HT1080 (cell line): ENCODE measurements around the gene HK1. TPM values are rescaled to one million over a fixed set of nuclear protein-coding genes. Genes with fewer than 3 reads are reported as not detected.

ENCODE experiments used
- DNase-seq: peaks from one replicate; pipeline ENCODE4 v3.0.0-alpha.2; 2015; ENCODE audit warnings: low read depth
- total RNA-seq: library from RNA; depleted of rRNA; stranded (reverse); fragments of >200 nt; shearing (Covaris generic); gene quantifications from 2 replicates; pipeline ENCODE4 v1.2.3, GENCODE V29; 2014

HK1 gene
- total RNA-seq, 1 experiment from 2014 or later = 150 TPM

DNA sequence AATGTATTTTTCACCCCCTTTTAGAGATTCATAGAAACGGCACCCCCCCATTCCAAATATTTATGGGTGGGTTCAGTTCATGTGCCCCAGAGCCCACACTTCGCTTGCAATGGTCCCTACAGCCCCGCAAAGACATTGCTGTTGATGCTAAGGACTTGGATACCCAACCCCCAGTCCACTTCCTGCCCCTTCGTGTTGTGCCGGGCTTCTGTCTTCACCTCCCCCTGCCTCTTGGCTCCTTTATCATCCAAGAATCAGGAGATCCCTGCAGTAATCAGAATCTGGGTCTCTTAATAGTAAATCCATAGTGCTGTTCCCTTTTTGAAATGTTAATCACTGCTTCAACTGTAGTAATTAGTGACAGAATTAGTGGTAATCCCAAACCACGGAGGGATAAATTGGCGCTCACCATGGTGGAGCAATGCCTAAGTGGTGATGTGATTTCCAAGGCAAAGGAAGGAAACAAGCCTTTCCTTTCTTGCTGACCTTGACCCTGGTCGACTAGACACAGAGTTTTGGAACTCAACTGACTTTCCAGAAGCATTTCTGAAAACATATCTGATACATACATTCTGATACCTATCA, 67.7 kb downstream of the HK1 start:
- DNase-seq = no peak

DNA sequence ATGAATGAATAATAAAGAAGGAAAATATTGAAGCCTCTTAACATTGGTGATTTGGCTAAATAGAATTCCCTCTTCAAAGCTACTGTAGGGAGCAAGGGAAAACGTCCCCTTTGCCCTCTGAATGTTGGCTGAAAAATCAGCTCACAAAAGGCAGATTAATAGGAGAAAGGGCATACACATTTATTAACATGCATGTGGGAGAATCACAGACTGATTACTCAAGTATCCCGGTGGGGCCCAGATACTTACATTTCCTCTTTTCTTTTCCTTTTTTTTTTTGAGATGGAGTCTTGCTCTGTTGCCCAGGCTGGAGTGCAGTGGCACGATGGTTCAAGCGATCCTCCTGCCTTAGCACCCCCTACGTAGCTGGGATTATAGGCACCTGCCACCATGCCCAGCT, 68.5 kb downstream of the HK1 start:
- DNase-seq = no peak

DNA sequence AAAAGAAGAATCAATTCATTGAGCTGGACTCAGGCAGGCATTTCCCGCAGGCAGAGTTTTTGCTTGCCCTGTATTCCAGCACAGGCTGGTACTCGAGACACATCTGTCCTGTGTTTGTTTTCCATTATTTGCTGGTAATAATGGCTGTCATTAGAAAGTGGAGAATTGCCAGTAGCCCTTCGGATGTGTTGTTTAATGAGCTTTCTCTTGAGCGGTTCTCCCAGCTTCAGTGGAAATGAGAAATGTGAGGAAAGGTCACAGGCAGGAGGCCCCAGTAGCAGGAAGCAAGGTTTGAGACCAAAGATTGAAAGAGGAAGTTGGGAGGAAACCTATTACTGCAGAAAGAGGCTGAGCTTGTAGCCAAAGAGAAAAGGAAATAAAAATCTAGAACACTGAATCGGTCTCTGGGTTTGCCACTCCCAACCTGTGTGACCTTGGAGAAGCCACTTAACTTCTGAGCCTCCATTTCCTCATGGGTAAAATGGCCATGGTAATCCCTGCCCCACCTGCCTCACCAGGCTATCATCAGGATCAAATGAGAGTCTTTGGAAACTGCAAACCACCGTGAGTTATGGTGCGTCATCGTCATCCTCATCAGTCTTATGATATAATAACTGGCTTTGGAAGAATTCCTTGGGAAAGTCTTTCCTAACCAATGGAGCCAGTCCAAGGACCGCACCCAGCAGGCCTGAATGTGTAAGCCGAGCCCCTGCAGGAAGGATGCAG, 70.7 kb downstream of the HK1 start:
- peak; percentile 98 for DNase-seq

DNA sequence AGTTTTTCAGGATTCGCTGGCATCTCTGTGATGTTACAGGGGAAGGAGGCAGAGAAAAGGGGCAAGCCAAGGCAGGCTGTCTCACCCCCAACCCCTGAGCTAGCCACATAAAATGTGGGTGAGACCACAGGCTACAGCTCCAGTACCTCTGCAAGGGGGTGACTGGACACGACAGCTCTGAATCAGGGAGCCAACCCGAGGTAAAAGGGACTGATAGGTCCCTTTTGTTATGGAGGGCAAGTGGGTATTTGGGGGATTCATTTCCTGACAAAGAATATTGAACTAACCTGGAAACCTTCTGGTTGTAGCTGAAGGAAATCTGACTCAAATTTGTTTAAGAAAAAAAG, 71.2 kb downstream of the HK1 start:
- no peak for DNase-seq

DNA sequence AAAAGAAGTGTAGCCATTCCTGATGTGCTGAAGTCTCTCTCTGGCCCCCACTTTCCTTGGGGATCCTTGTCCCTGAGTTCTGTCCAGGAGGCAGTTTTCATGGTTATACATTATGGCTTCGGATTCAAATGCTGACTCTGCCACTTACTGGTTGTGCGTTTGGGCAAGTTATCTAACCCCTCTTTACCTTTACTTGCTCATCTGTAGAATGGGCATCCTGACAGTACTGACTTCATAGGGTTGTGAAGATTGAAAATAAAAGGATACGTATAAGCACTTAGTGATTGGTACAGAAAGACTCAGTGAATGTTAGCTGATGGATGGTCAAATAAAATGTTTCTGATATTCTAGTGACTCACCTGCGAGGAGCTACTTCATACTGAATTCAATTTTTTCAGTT, 73.3 kb downstream of the HK1 start:
- no peak for DNase-seq

DNA sequence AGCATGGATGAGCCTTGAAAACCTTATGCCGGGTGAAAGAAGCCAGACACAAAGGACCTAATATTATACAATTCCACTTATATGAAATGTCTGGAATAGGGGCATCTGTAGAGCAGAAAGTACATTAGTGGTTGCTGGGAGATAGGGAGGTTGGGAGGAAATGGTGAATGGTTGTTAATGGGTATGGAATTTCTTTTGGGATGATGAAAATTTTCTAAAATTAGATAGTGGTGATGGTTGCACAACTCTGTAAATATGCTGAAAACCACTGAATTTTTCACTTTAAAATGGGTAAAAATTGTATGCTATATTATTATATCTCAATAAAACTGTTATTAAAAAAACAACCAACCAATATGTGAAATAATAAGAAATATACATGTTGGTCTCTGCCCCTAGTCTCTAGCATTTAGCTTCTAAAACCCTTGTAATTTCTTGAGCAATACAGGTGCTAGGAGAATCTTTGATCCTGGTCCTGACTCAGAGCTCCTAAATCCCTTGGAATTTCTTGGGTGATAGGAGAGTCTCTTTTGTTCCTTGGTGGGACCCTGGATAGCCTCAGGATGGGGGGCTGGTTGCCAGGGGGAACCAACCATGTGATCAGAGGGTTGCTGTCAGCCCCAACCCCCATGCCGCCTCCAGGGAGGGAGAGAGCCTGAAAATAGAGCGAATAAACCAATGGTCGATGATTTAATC, 74.4 kb downstream of the HK1 start:
- DNase-seq = peak; percentile 81

DNA sequence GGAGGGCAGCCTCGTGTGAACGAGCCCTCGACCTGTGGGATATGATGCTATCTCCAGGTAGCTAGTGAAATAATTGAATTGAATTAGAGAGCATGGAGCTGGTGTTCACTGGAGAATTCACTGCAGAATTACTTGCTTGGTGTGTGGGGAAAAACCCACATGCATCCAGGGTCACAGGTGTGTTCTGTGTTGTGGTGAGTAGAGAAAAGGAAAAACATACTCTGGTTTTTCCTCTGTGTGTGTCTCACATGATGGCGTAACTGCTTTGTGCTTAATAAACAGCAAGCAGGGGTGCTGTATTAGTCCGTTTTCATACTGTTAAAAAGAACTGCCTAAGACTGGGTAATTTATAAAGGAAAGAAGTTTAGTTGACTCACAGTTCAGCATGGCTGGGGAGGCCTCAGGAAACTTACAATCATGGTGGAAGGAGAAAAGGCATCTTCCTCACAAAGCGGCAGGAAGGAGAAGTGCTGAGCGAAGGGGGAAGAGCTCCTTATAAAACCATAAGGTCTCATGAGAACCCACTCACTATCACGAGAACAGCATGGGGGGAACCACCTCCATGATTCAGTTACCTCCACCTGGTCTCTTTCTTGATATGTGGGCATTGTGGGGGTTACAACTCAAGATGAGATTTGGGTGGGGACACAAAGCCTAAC, 75.8 kb downstream of the HK1 start:
- DNase-seq = no peak

DNA sequence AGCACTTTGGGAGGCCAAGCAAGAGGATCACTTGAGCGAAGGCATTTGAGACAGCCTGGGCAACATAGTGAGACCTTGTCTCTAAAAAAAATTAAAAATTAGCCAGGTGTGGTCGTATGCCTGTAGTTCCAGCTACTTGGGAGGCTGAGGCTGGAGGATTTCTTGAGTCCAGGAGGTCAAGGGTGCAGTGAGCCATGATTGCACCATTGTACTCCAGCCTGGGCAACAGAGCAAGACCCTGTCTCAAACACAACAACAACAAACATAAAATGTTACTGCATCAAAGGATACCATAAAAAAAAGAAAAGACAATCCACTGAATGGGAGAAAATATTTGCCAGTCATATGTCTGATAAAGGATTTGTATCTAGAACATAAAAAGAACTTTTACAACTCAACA, 77.9 kb downstream of the HK1 start:
- no peak for DNase-seq

DNA sequence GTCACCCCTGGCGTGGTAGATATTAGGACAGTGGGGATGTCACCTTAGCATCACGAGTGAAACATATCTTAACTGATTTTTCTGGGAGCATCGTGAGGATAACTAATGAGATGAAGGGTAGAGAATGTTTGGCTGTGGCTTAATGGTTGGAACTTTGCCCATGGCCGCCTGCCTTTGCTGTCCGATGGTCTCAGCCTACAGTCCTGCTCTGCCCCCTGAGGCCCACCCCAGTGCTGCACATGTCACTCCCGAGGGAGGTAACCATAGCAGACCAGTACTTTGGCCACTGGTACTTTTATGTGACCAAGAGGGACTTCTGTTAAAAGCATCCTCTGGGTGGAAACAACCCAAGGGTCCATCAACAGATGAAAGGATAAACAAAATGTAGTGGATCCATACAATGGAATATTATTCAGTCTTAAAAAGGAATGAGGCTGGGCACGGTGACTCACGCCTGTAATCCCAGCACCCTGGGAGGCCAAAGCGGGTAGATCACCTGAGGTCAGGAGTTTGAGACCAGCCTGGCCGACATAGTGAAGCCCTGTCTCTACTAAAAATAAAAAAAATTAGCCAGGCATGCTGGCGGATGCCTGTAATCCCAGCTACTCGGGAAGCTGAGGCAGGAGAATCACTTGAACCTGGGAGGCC, 80.0 kb downstream of the HK1 start:
- no peak for DNase-seq

DNA sequence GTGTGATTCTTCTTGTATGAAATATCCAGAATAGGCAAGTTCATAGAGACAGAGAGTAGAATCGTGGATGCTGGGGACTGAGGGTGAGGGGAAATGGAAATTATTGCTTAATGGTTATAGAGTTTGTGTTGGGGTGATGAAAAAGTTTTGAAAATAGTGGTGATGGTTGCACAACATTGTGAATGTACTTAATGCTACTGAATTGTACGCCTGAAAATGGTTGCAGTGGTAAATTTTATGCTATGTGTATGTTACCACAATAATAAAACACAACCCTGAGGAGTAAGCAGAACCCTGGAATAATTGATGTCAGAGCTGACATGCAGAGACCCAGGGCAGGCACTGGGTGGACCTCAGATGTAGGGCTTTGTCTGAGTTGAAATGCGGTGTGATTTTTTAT, 80.9 kb downstream of the HK1 start:
- no peak for DNase-seq

DNA sequence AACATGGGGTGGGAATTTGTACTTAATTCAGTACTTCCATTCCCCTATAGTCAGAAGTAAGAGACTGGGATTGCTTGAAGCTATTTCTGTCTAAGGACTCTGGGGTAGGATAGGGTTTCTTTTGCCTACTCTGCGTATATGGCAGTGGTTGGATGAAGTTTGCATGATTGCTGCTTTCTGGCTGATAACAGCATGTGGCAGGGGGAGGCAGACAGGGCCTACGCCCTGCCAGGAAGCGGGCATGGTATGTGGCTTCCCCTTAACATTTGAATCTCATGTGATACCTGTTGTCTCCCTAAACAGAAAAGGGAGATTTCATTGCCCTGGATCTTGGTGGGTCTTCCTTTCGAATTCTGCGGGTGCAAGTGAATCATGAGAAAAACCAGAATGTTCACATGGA, 81.3 kb downstream of the HK1 start:
- DNase-seq = no peak

DNA sequence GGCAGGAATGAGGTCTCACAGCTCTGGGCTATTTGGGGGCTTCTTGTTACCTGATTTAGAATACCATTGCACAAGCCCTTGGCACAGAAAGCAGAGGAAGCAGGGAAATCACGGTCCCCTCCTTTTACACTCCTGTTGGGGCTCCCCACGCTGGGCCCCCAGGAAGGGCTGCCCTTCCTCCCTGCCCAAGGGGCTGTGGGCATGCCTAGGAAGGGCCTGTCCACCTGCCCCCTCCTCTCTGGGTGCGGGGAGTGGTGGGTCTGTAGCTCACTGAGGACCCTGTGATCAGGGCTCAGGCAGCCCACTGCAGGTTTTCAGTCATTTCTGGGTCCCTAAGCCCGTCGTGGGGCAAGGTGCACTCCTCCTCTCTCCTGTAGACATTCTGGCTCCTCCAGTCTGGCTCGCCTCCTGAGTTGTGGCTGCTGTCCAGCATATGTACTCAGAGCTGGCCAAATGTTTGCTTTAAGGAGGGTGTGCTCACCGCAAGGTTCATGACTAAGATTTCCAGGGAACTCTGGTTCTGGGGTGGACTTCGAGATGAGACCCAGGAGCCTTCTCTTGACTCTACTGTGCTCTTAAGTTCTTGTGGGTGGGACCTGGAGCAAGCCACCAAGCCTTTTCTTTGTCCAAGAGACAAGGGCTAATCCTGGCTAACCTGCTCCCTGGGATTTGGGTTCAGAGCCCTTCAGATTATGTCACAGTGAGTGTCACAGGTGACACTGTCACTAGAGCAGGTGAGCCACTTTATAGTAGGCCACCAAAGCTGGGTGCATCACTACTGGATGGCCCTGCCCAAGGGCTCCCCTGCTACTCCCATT, 82.4 kb downstream of the HK1 start:
- DNase-seq = peak; percentile 90

DNA sequence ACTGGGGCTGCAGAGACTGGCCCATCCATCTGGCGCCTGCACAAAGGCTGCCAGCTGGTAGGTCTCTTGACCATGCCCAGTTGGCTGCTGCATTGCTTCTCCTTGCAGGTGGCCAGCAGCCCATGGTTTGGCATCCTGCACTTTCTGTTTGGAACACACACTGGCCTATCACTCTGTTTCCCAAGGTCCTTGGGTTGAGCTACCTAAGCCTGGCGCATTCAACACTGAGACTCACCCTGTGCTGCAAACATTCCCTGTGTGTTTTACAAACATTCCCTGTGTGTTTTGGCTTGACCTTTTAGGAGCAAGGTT, 83.0 kb downstream of the HK1 start:
- DNase-seq = no peak

DNA sequence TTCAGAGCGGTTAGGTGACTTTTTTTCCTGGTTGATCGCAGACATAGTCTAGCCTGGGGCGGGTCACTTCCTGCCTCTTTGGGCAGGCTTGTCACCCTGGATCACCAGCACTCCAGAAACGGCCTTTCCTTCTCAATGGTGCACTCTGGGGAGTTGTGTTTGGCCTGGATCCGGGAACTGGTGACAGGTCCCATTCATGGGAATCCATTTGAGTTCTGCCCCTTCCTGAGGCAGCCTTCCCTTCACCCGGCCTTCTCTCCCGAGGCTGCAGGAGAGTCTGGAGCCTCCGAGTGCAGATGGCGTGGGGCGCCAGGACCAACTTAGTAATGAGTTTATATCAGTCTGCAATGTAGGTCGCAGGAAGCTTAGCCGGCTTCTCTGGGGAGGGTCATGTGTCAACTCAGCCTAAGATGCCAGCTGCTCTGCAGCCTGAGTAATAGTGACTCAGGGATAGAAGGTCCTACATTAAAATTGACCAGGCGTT, 84.2 kb downstream of the HK1 start:
- DNase-seq = peak; percentile 83

DNA sequence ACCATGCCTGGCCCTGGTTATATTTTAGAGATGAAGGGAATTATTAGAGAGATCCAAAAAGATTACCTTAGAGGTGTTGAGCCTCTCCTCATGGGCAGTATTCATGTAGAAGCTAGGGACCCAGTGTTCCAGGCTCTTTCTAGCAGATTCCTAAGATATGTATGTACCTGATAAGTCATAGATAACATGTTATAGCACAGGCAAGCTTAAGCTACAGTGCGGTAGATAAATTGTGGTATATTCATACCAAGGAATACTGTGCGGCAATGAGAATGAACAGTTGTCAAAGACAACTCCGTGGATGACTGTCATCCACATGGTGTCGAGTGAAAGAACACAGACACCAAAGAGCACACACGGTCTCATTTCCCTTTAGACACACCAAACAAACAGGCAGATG, 85.4 kb downstream of the HK1 start:
- DNase-seq = no peak

DNA sequence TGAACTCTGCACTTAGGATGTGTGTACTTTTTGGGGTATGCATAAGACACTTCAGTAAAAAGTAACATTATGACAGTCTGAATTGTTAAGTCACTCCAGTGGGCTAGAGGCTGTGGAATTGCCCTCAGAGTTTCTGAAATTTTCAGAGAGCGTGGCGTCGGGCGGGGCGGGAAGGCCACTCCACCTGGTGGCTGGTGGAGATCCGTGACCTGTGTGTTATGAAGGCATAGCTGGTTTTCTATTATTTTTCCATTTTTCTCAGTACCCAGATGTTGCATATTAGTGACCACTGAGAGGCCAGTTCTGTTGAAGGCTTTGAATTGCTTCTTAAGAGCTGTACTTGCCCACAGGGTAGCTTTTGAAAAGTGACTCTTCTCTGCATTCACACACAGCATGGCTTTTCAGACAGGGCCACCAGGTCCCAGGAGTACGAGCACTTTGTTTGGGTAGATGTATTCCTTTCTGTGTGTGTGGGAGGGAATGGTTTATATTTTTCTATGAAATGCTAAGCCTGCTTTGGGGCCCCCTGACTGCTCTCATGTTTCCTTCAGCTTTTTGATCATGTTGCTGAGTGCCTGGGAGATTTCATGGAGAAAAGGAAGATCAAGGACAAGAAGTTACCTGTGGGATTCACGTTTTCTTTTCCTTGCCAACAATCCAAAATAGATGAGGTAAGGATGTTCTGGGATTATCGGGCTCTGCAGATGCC, 86.1 kb downstream of the HK1 start:
- no peak for DNase-seq

DNA sequence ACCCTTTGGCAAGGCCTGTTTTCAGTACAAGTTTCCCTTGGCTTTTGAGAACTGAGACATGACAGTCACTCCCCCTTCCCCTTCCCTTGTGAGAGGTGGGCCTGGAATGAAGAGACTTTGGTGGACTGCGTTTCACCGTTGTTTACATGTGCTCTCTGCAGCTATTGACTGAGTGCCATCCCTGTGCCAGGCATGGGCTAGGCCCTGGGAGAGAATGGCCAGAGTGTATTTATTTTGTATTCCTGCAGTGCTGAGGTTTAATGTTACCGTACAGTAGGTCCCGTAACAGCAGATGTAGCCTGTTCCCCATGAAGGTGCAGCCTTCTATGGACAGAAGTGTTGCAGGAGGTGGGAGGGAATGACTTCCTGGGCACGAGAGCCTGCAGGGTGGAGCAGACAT, 88.4 kb downstream of the HK1 start:
- no peak for DNase-seq

DNA sequence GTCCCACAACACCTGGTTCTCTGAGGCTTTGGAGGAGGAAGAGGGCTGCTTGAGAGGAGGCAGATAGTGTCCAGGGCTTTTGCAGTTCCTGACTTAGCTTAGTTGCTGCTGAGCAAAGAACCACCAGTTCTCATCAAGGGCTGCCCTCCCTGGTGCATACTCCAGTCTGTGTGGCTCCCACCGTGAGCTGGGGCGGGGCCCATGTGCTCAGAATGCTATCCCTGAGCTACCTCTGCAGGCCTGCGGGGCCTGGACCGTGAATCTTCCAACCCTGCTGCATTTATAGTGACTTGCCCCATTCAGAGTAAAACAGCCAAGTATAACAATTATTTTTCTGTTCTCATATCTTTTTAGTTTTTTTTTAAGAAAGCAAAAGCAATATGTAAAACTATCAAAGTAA, 89.2 kb downstream of the HK1 start:
- DNase-seq = no peak

DNA sequence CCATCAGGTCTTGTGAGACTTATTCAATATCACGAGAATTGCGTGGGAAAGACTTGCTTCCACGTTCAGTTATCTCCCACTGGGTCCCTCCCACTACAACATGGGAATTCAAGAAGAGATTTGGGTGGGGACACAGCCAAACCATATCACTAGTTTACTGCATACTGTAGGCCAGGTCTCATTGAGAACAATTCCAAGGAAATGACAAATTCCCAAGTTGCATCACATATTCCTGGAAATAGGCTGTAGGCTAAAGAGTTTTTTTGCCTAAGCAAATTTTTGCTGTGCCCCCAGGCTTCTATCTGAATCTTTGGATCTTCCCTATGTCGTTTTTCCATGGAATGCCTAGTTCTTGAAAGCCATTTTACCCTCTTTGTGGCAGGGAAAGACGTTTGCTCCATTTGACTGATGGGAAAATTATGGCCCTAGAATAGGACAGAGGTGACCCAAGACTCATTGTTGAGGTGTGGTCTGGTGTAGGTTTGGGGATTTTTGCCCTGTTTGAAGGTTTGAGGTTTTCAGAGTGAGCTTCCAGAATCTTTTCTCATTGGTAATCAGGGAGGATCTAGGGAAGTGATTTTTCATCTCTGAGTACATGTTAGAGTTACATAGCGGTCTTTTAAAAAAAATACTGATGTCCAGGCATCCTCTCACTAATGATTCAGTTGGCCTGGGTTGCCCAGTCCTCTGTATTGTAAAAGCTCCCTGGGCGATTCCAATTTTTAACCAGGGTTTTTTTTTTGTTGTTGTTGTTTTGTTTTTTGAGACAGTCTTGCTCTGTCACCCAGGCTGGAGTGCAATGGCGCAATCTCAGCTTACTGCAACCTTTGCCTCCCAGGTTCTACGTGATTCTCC, 94.1 kb downstream of the HK1 start:
- no peak for DNase-seq

DNA sequence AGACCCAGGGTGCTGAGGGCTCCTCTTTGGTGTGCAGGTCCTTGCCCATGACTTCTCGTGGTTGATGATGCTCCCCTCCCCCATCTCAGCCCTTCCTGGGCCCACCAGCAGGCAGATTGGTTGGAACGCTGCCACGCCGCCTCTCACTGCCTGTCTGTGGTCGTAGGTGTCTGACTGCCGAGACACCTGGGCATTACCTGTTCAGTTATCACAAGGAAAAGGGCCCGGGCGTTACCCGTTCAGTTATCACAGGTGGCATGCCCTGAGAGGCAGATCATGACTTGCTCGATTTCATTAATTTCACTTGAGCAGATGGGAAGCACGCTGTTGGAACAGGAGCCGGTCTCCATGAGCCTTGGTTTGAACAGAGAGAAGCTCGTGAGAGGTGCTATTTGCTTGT, 95.9 kb downstream of the HK1 start:
- no peak for DNase-seq
